ENCODE results near the gene SLC25A36.

SLC25A36 gene, protein sequence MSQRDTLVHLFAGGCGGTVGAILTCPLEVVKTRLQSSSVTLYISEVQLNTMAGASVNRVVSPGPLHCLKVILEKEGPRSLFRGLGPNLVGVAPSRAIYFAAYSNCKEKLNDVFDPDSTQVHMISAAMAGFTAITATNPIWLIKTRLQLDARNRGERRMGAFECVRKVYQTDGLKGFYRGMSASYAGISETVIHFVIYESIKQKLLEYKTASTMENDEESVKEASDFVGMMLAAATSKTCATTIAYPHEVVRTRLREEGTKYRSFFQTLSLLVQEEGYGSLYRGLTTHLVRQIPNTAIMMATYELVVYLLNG

DNA sequence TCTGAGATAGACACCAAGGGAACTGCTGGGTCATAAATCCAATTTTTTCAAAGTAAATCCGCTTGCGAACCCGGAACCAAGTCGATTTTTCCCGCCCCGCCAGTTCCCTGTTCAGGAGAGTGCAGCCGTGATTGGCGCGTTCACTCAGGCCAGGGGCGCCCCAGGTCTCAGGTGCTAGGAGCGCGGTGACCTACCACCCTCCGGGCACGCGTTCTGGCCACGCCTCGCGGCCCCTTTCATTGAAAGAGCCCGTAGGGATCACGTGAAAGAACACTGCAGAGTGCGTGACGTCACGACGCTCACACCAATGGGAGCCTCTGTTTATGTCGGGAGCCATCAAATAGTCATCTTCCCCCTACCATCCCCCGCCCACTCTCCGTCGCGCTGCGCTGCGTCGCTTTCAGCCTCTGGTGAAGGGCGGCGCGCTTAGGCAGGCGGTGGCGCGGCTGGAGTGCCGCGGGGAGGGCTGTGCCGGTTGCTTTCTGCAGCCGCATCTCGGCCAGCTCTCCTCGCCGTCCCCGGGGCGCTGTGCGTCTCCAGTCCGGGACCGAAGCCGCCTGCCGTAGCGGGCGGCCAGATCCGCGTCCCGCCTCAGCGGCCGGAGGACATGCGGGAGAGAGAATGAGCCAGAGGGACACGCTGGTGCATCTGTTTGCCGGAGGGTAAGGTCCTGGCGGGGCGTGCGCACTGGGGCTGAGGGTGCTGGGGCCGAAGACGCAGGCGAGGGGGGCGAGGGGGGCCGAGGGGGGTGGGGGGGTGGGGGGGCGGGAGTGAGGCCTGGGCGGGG, at the start of gene SLC25A36:
Gene SLC25A36 (plus strand): TSS at position 403 of the 787 bp plus-strand sequence. CDS start 219 bp downstream, at position 622.
- peak; percentile 94 to 95 for DNase-seq (ENCODE audit: low read depth in 2 of 2)

DNA sequence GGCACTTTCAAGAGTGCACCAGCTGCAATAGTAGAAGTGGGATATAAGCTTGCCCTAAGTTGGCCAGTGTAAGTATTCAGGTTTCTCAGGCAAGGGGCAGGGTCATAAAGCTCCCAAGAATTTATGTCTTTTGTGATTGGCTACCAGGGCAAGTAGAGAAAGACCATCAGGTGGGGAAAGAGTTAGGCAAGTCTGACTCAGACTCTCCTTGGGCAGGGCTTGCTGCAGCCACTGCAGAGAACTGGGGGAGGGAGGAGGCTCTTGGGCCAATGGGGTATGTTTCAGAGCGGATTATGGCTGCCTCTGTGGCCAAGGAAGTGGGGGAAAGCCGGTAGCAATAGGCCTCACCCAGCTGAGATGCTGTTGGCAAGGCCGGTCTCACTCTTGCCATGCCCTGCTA, 44.6 kb upstream of the SLC25A36 start:
- no peak for DNase-seq (ENCODE audit: low read depth in 2 of 2)

- DNase-seq (ENCODE audit: low read depth in 2 of 2): no peak
These were observed 43.1 kb upstream of the SLC25A36 start for GRCh38 chr3:140898340-140899180.

GRCh38 chr3:140899363-140899762, 42.3 kb upstream of the SLC25A36 start:
- DNase-seq (ENCODE audit: low read depth in 2 of 2): no peak

DNA sequence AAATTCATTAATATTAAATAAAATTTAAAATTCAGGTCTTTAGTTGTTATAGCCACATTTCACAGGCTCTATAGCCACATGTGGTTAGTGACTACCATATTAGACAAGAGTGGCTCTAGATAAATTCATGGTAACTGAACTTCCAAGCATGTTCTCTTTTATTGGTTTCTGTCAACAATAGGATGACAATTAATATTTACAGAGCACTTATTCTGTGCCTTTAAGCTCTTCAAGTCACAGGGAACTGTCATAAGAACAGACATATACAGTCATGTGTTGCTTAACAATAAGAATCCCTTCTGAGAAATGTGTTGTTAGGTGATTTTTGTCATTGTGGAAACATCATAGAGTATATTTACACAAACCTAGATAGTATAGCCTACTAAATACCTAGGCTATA, 38.8 kb upstream of the SLC25A36 start:
- no peak for DNase-seq (ENCODE audit: low read depth in 2 of 2)

- DNase-seq (ENCODE audit: low read depth in 2 of 2): no peak
These were observed 38.4 kb upstream of the SLC25A36 start for GRCh38 chr3:140903196-140903595.

DNA sequence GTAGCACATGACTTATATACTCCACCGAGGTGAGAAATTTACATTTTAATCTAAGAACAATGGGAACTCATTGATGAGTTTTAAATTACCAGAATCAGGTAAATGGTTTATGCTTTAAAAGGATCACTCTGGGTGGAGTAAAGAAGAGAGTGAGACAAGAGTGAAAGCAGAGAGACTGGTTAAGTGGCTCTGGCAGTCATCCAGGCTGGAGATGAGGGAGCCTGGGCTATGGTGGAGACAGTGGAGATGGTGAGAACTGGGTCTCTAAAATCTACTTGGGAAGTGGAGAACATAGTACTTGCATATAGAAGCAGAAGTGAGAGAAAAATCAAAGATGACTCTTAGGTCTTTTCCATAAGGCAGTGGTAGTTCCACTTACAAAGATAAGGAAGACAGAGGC, 37.1 kb upstream of the SLC25A36 start:
- no peak for DNase-seq (ENCODE audit: low read depth in 2 of 2)

- no peak for DNase-seq (ENCODE audit: low read depth in 2 of 2)
These were observed 36.1 kb upstream of the SLC25A36 start for GRCh38 chr3:140905559-140905958.

DNA sequence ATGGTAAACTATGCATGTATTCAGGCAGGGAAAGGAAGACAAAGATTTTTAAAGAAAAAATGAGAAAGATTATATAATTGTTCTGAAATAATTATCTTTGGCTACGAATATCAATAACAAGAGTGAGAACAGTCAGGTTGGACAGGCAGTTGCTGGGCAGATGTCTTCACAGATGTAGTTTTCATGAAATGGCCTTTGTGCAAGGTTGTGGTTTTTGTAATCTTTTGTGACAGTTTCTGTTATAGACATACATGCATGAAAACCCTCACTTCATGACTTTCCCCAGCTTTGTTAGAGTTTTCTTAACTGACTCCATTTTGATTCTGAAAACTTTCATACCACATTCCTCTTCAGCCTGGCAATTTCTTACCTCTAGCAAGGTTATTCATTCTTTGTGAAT, 34.9 kb upstream of the SLC25A36 start:
- no peak for DNase-seq (ENCODE audit: low read depth in 2 of 2)

- DNase-seq (ENCODE audit: low read depth in 2 of 2): no peak
These were observed 30.8 kb upstream of the SLC25A36 start for GRCh38 chr3:140910860-140911259.

GRCh38 chr3:140911822-140912221, 29.8 kb upstream of the SLC25A36 start:
- DNase-seq (ENCODE audit: low read depth in 2 of 2): no peak

DNA sequence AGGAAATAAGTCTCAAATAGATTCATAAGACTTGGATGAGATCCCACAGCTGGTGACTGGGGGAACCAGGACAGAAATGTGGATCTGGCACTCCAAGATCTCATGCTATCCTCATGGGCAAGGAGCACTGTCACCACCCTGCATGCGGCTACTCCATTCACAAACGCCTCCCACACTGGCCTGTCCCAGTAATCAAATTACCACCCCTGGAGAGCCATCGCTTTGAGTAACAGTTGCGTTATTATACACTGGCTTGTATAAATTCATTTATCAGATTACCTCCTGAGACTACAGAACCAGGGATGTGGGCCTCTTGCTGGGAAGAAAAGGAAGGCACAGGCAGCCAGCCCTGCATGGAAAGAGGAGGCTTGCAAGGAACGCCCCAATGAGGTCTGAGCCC, 27.9 kb upstream of the SLC25A36 start:
- no peak for DNase-seq (ENCODE audit: low read depth in 2 of 2)

DNA sequence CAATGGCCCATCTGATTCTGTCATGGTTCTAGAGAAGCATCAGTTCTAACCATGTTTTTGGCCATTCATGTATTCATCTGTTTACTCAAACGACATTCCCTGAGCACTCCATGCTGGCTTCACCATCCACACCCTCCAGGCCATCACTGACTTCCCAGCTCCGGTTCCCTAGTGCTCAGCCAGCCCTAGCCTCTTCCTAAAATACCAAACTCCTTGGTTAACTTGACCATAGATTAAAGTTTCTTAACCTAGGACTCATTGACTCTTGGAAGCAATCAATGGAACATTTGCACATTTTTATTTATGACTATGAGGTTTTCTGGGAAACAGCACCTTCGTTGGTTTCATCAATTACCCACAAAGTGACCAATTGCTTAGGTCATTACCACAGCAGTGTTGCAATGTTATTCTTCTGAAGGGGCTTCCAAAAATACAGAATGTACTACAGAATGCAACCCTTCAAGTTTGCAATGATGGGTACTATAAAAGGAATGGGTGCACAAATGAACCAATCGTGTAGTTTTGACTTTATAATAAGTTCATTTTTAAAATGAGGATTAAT, 27.2 kb upstream of the SLC25A36 start:
- DNase-seq (ENCODE audit: low read depth in 2 of 2): no peak

GRCh38 chr3:140916603-140917002, 25.0 kb upstream of the SLC25A36 start:
- DNase-seq (ENCODE audit: low read depth in 2 of 2): no peak

GRCh38 chr3:140917772-140918171, 23.9 kb upstream of the SLC25A36 start:
- DNase-seq (ENCODE audit: low read depth in 2 of 2): no peak

DNA sequence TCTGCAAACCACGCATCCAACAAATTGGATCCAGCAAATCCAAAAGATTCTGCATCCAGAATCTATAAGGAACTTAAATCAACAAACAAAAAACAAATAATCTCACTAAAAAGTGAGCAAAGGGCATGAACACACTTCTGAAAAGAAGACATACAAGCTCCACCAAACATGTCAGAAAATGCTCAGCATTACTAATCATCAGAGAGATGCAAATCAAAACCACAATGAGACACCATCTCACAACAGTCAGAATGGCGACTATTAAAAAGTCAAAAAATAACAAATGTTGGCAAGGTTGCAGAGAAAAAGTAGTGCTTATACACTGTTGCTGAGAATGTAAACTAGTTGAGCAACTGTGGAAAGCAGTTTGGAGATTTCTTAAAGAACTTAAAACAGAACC, 21.6 kb upstream of the SLC25A36 start:
- DNase-seq (ENCODE audit: low read depth in 2 of 2): no peak

GRCh38 chr3:140922634-140923033, 19.0 kb upstream of the SLC25A36 start:
- no peak for DNase-seq (ENCODE audit: low read depth in 2 of 2)

- DNase-seq (ENCODE audit: low read depth in 2 of 2): no peak
These were observed 17.4 kb upstream of the SLC25A36 start for GRCh38 chr3:140924097-140924873.

DNA sequence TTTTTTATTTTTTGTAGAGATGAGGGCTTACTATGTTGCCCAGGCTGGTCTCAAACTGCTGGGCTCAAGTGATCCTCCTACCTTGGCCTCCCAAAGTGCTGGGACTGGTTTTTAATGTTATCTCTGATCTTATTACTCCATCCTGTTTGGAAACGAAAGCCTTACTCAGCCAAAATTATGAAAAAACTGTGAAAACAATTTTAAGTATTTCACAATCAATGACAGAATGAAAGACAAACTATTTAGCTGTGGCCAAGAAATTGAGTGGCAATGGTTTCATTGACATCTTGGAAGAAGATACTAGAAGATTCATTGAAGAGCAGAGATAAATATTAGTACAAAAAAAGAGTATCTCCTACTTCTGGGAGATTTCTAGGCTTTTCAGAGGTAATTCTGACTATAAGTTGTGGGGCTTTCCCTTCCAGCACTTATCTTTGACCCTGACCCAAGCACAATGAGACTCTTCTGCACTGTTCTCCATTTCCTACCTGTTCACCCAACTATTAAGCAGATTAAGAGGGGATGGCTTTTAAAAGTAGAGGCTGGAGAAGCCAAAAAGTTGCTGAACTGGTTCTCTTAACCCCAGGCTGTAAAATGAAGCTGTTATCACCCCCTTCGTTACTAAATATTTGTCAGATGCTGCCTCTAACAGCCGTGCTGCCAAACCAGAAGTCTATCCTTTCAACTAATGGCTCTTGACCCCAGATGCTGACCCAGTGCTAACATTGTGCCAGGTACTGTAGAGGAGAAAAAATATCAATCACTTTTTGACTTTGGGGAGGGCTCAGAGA, 14.2 kb upstream of the SLC25A36 start:
- no peak for DNase-seq (ENCODE audit: low read depth in 2 of 2)

DNA sequence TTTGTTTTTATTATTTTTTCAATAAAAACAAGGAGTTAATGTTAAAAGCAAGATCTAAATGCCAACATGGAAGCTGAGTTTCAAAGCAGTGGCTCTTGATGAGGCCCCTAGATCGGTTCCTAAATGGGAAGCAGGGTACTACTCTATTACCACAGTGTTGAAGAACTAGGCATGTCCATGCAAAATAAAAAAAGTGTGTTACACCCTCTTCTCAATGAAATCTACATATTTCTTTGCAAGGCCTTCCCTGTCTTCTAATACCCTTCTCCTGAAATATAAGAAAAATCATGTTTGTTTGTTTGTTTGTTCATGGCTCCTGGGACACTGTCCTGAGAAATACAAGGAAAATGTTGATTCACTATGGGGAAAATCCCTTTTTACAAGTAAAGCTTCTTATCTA, 12.2 kb upstream of the SLC25A36 start:
- no peak for DNase-seq (ENCODE audit: low read depth in 2 of 2)

Data from stimulated activated CD8-positive, alpha-beta memory T cell treated with anti-CD3 and anti-CD28 coated beads, Interleukin-15, amount 100 ng/mL, for 4 hours (primary cell).